ENCODE results near the gene RMDN3. TPM values are rescaled to one million over a fixed set of nuclear protein-coding genes. Genes with fewer than 3 reads are reported as not detected.
A peak's percentile ranks its signal among the peaks of the same experiment; 100 is the strongest.

The RMDN3 gene, protein sequence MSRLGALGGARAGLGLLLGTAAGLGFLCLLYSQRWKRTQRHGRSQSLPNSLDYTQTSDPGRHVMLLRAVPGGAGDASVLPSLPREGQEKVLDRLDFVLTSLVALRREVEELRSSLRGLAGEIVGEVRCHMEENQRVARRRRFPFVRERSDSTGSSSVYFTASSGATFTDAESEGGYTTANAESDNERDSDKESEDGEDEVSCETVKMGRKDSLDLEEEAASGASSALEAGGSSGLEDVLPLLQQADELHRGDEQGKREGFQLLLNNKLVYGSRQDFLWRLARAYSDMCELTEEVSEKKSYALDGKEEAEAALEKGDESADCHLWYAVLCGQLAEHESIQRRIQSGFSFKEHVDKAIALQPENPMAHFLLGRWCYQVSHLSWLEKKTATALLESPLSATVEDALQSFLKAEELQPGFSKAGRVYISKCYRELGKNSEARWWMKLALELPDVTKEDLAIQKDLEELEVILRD
- total RNA-seq: 10 to 100 TPM; 18.2 to 19.1 TPM
- 10 to 100 TPM; 13.4 to 19.4 (median 16.8) TPM for polyA plus RNA-seq
- total RNA-seq: 19.1 to 54.3 (median 28.4) reads per million in 6 experiments

DNA sequence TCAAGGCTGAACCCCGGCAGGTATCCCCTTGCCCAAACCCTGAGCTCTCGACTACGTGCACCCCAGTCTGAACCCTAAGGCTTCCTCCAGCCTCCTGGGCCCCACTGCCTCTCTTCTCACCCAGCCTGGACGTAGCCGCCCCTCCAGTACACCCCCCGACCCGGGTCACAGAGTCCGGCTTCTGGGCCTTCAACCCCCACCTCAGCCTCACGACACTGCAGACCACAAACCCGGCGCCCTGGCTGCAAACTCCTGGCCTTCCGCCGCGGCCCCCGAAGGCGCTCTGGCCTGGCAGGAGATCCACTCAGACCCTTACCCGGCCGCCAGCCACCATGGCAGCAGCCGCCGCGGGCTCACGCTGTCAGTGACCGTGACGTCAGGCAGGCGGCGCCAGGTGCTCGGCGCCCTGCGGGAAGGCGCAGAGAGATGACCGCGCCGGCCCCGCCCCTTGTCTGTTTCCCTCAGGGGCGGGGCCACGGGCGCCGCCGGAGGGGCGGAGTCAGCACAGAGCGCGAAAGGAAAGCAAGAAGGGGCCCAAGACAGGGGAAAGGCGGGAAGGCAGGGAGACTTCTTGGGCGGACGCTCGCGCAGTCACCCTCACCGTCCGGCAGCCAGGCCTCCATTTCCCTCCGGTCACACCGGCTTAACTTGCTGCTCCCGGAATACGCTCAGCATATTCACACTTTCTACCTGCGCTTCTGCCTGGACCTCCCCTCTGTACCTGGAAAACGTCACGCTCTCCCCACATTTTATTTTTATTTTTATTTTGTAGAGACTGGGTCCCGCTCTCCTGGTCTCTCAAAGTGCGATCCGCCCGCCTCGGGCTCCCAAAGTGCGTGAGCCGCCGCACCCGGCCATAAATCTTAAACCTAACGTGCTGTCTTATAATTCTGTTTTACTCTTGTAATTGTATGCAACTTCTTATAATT, at the start of gene RMDN3:
RMDN3 (minus strand) TSS at position 372 of the 929 bp plus-strand sequence. CDS start 471 bp downstream, outside the sequence.
- H3K4me1 Mint-ChIP-seq: peaks cover 9 to 35% (median 33%) of the 10 kb centered on the region in 4 donors
- POLR2A ChIA-PET: interaction anchor here (0.5 to 1.7 kb wide), 3 partner anchors 16 to 129 kb away, joined by 3 to 6 read pairs (median 3); partner anchors contain the start of gene RAD51
- ATAC-seq (peak; percentile 94 to 96), DNase-seq (peak; percentile 88 to 96 (median 92))
- no peaks in the 10 kb centered on the region for H3K9me3 Mint-ChIP-seq
- H3K4me3 Mint-ChIP-seq: peak within 1 kb of the TSS; percentile 90 to 98 (median 96)
- H3K36me3 Mint-ChIP-seq: peaks cover 0 to 21% (median 3%) of the 10 kb centered on the region in 3 donors
- H3K27ac Mint-ChIP-seq: peak within 1 kb of the TSS; percentile 89 to 99 (median 96)
- no peaks in the 10 kb centered on the region for H3K27me3 Mint-ChIP-seq

DNA sequence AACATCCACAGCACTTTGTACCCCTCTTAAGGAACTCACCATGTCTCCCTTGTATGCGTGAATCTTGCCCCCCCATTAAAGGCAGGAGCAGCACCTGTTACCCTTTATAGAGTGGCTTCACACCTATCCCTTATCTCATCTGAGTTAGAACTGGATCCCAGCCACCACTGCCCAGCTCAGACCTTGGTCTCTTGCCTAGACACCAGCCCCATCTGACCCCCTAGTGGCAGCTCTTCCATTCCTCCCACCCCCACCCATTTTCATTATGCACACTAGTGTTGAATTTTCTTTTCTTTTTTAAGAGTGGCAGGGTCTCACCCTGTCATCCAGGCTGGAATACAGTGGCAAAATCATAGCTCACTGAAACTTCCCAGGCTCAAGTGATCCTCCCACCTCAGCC, 48.6 kb upstream of the RMDN3 start:
- Mint-ChIP-seq H3K36me3 (peaks cover 0 to 34% (median 3%) of the 10 kb centered on the region in 3 donors), H3K4me1 (peaks cover 24 to 50% (median 46%) of the 10 kb centered on the region in 4 donors), H3K9me3 (no peaks in the 10 kb centered on the region), H3K27ac (peak overlapping the region in 1 of 10 donors; percentile 9), H3K4me3 (peak overlapping the region in 2 of 10 donors; percentile 26 to 32), H3K27me3 (no peaks in the 10 kb centered on the region)
- ATAC-seq (no peak), DNase-seq (no peak)
- POLR2A ChIA-PET: interaction anchor here (1.2 kb wide), 1 partner anchor 109 kb away, joined by 3 read pairs; the partner anchor contains the start of gene RAD51

- peaks cover 29 to 52% (median 43%) of the 10 kb centered on the region in 4 donors for H3K4me1 Mint-ChIP-seq
- no peaks in the 10 kb centered on the region for H3K9me3 Mint-ChIP-seq
- ATAC-seq (no peak), DNase-seq (no peak)
- H3K27ac Mint-ChIP-seq: no peak overlapping the region
- H3K4me3 Mint-ChIP-seq: no peak overlapping the region
- POLR2A ChIA-PET: interaction anchor here (1.2 kb wide), 1 partner anchor 109 kb away, joined by 3 read pairs; the partner anchor contains the start of gene RAD51
- H3K36me3 Mint-ChIP-seq: peaks cover 0 to 40% (median 6%) of the 10 kb centered on the region in 3 donors
- no peaks in the 10 kb centered on the region for H3K27me3 Mint-ChIP-seq
These were observed 48.0 kb upstream of the RMDN3 start for GRCh38 chr15:40803076-40803475.

DNA sequence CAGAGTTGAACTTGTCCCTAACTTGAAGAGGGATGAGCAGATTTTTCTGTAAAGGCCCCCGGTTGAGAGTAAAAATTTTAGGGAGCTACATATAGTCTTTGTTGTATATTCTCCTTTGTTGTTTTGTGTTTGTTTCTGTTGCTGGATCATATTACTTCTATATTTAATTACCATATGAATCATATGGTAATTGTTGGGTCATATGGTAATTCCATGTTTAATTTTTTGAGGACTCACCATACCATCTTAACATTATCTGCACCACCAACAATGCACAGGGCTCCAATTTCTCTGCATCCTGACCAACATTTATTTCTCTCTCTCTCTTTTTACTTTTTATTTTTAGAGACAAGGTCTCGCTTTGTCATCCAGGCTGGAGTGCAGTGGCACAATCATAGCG, 44.5 kb upstream of the RMDN3 start:
- no peak overlapping the region for H3K4me3 Mint-ChIP-seq
- DNase-seq (no peak), ATAC-seq (no peak)
- no peaks in the 10 kb centered on the region for H3K27me3 Mint-ChIP-seq
- H3K4me1 Mint-ChIP-seq: peaks cover 26 to 48% (median 37%) of the 10 kb centered on the region in 4 donors
- H3K36me3 Mint-ChIP-seq: peaks cover 0 to 54% (median 7%) of the 10 kb centered on the region in 3 donors
- POLR2A ChIA-PET: no interaction called here
- H3K27ac Mint-ChIP-seq: no peak overlapping the region
- H3K9me3 Mint-ChIP-seq: no peaks in the 10 kb centered on the region

DNA sequence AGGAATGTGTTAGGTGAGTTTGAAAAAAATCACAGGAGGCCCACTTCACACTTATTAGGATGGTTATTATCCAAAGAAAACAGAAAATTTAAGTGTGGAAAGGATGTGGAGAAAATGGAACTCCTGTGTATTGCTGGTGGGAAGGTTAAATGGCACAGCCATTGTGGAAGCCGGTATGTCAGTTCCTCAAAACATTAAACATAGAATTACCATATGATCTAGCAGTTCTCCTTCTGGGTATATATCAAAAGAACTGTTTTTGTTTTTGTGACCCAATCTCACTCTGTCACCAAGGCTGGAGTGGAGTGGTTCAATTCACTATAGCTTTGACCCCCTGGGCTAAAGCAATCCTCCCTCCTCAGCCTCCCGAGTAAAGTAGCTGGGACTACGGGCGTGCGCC, 41.5 kb upstream of the RMDN3 start:
- H3K36me3 Mint-ChIP-seq: peaks cover 0 to 62% (median 9%) of the 10 kb centered on the region in 3 donors
- DNase-seq (no peak), ATAC-seq (no peak)
- H3K27me3 Mint-ChIP-seq: no peaks in the 10 kb centered on the region
- peaks cover 17 to 39% (median 27%) of the 10 kb centered on the region in 4 donors for H3K4me1 Mint-ChIP-seq
- no peaks in the 10 kb centered on the region for H3K9me3 Mint-ChIP-seq
- no peak overlapping the region for H3K4me3 Mint-ChIP-seq
- peak overlapping the region in 1 of 10 donors; percentile 12 for H3K27ac Mint-ChIP-seq
- POLR2A ChIA-PET: no interaction called here

DNA sequence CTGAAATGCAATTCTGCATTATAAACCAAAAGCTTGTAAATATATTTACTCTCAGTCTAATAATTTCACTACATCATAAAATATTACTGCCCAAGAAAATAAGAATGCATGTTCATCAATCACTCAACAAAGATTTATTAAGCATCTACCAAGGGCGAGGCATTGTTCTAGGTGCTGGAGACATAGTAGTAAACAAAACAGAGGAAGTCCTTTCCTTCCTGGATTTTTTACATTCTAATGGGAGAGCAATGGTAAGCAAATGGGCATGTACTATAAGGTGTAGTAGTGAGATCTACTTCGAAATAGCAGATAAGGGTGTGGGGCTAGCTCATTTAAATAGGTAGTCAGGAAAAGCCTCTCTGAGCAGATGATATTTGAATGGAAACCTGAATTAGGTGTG, 41.0 kb upstream of the RMDN3 start:
- H3K4me1 Mint-ChIP-seq: peaks cover 15 to 35% (median 25%) of the 10 kb centered on the region in 4 donors
- peak overlapping the region in 1 of 10 donors; percentile 35 for H3K27ac Mint-ChIP-seq
- H3K27me3 Mint-ChIP-seq: no peaks in the 10 kb centered on the region
- POLR2A ChIA-PET: no interaction called here
- H3K9me3 Mint-ChIP-seq: no peaks in the 10 kb centered on the region
- DNase-seq (no peak), ATAC-seq (no peak)
- H3K36me3 Mint-ChIP-seq: peaks cover 0 to 62% (median 9%) of the 10 kb centered on the region in 3 donors
- no peak overlapping the region for H3K4me3 Mint-ChIP-seq

GRCh38 chr15:40793216-40793989, 38.3 kb upstream of the RMDN3 start:
- H3K9me3 Mint-ChIP-seq: no peaks in the 10 kb centered on the region
- POLR2A ChIA-PET: no interaction called here
- H3K4me1 Mint-ChIP-seq: peaks cover 16 to 33% (median 19%) of the 10 kb centered on the region in 4 donors
- no peak for DNase-seq
- peaks cover 0 to 45% (median 9%) of the 10 kb centered on the region in 3 donors for H3K36me3 Mint-ChIP-seq
- peak overlapping the region in 1 of 10 donors; percentile 52 for H3K27ac Mint-ChIP-seq
- ATAC-seq: no peak
- H3K4me3 Mint-ChIP-seq: no peak overlapping the region
- H3K27me3 Mint-ChIP-seq: no peaks in the 10 kb centered on the region

- DNase-seq (no peak), ATAC-seq (no peak)
- H3K36me3 Mint-ChIP-seq: peaks cover 0 to 38% (median 5%) of the 10 kb centered on the region in 3 donors
- H3K27ac Mint-ChIP-seq: no peak overlapping the region
- H3K27me3 Mint-ChIP-seq: no peaks in the 10 kb centered on the region
- POLR2A ChIA-PET: interaction anchor here (1.3 kb wide), 1 partner anchor 22 kb away, joined by 3 read pairs; the partner anchor contains the start of gene C15orf62
- H3K9me3 Mint-ChIP-seq: no peaks in the 10 kb centered on the region
- H3K4me3 Mint-ChIP-seq: no peak overlapping the region
- peaks cover 13 to 34% (median 25%) of the 10 kb centered on the region in 4 donors for H3K4me1 Mint-ChIP-seq
These were observed 37.3 kb upstream of the RMDN3 start for GRCh38 chr15:40792394-40792793.

DNA sequence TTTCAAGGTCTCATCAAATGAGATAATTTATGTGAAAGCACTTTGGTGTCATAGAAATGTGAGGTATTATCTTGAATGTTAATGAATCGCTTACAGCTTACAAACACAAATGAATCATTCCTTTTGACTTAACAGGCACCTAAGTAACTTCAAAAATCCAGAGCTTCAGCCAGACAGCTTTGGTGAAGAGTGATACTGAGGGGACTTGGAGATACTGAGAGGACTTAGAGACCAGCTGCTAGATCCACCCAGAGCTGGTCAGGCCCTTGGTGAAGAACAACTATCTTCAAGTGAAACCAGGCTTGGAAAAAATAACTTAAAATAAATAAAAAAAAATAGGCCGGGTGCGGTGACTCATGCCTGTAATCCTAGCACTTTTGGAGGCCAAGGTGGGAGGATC, 35.7 kb upstream of the RMDN3 start:
- H3K36me3 Mint-ChIP-seq: peaks cover 0 to 32% (median 5%) of the 10 kb centered on the region in 3 donors
- no peaks in the 10 kb centered on the region for H3K27me3 Mint-ChIP-seq
- no peaks in the 10 kb centered on the region for H3K9me3 Mint-ChIP-seq
- POLR2A ChIA-PET: no interaction called here
- no peak overlapping the region for H3K27ac Mint-ChIP-seq
- DNase-seq (no peak), ATAC-seq (no peak)
- peaks cover 14 to 34% (median 27%) of the 10 kb centered on the region in 4 donors for H3K4me1 Mint-ChIP-seq
- no peak overlapping the region for H3K4me3 Mint-ChIP-seq

- Mint-ChIP-seq H3K9me3 (no peaks in the 10 kb centered on the region), H3K27me3 (no peaks in the 10 kb centered on the region), H3K4me3 (no peak overlapping the region), H3K27ac (no peak overlapping the region), H3K4me1 (peaks cover 14 to 31% (median 27%) of the 10 kb centered on the region in 4 donors), H3K36me3 (peaks cover 0 to 28% (median 5%) of the 10 kb centered on the region in 3 donors)
- POLR2A ChIA-PET: interaction anchor here (0.6 kb wide), 1 partner anchor 225 kb away, joined by 4 read pairs; no protein-coding TSS in a partner anchor
- DNase-seq (no peak), ATAC-seq (no peak)
These were observed 34.9 kb upstream of the RMDN3 start for GRCh38 chr15:40789999-40790398.

DNA sequence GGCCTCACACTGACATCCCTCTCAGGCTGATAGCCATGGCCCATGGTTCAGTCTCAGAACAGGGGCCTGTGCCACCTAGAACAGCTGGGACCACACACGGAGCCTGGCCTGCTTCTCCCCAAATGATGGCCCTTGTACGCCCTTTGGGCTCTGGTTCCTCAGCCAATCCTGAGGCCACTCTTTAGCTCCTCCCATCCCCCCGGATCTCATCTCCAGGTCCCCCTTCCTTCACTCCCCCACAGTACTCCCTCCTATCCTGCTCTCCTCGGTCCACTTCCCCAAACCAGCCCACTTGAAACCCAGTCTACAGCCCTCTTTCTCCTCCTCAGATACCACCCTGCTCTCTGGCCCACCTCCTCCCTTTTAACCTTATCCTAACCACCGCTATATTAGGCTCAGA, 34.1 kb upstream of the RMDN3 start:
- peak overlapping the region in 2 of 10 donors; percentile 19 to 22 for H3K4me3 Mint-ChIP-seq
- H3K27ac Mint-ChIP-seq: peak overlapping the region in 3 of 10 donors; percentile 25 to 51 (median 32)
- POLR2A ChIA-PET: interaction anchor here (0.7 to 1.1 kb wide), 2 partner anchors 82 to 94 kb away, joined by 3 to 4 read pairs; partner anchors contain the start of gene RAD51
- no peaks in the 10 kb centered on the region for H3K27me3 Mint-ChIP-seq
- H3K36me3 Mint-ChIP-seq: peaks cover 0 to 31% (median 4%) of the 10 kb centered on the region in 3 donors
- H3K9me3 Mint-ChIP-seq: no peaks in the 10 kb centered on the region
- DNase-seq: no peak
- peaks cover 14 to 31% (median 27%) of the 10 kb centered on the region in 4 donors for H3K4me1 Mint-ChIP-seq
- ATAC-seq: no peak
